HEK293 (cell line): ENCODE data around the gene S100A4.

Experiments used
- CTCF ChIP-seq: fragments of 450-650 bp; formaldehyde crosslinking; IDR thresholded peaks from 2 replicates; pipeline ENCODE4 v1.5.1; 2016; ENCODE audit warnings: missing biosample characterization, missing genetic modification characterization
- HOXA7 ChIP-seq: sonication (generic); formaldehyde crosslinking; IDR thresholded peaks from 2 replicates; pipeline ENCODE4 v1.8.1; 2022; ENCODE audit warnings: missing genetic modification reagents, borderline replicate concordance
- KLF1 ChIP-seq: fragments of 450-650 bp; formaldehyde crosslinking; IDR thresholded peaks from 2 replicates; pipeline ENCODE4 v1.5.1; 2016; ENCODE audit warnings: missing biosample characterization, missing genetic modification characterization
- ZNF239 ChIP-seq: fragments of 450-650 bp; formaldehyde crosslinking; IDR thresholded peaks from 2 replicates; pipeline ENCODE4 v1.5.1; 2016; ENCODE audit warnings: missing biosample characterization, missing genetic modification characterization
- ZNF677 ChIP-seq: fragments of 450-650 bp; IDR thresholded peaks from 2 replicates; pipeline ENCODE4 v1.5.0; 2018; ENCODE audit warnings: missing biosample characterization, mild to moderate bottlenecking, missing genetic modification characterization, moderate library complexity
- TF ChIP-seq, protein P1 (sequence below): fragments of 450-650 bp; formaldehyde crosslinking; IDR thresholded peaks from 2 replicates; pipeline ENCODE4 v1.5.1; 2016; ENCODE audit warnings: missing biosample characterization, missing genetic modification characterization

DNA sequence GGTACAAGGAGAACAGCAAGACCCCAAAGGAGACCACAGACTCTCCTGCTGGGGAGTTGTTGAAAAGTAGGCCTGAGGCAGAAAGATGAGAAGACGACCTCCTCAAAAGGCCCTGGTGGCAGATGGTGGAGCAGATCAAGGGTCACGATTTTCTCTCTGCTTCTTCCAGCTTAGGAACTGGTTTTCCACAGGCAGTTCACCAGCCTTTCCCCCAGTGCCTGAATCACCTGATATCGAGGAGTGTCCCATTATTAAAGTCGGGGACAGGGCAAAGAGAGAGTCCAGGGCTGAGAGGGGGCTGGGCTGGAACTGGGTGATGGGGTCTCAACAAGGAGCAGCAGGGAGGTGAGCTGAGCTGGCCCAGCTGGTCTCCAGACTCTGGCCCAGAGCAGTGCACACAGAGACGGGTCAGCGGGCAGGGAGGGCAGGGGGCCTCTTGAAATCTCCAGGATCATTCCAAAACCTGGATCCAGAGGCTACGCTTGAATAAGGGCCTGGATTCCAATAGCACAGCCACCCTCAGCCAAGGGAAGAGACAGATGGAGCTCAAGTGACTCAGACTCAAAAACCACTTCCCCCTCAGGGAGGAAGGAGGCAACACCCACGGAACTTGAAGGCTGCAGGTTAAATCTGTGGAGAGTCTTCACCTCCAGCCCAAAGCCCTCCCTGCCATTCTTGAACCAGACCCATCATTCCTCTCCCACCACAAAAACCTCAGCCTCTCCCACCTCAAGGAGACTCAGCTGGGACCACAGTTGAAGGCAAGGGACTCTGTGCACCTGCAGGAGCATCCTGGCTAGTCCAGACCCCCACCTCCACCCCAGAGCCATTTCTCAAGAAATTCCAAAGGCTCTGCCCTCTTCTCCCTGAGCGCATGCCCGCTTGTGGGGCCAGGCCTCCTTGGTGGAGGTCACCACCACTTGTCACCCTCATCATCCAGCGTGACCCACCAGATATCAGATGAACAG is 4.9 kb downstream of the S100A4 start, which contains the start of gene S100A5:
- TF ChIP-seq ZNF239 (tag by site-specific recombination) (no peak), HOXA7 (CRISPR knock-in tag) (no peak), KLF1 (tag by site-specific recombination) (no peak), ZNF677 (tag by site-specific recombination) (no peak), CTCF (tag by site-specific recombination) (no peak)
- TF ChIP-seq, protein P1, sequence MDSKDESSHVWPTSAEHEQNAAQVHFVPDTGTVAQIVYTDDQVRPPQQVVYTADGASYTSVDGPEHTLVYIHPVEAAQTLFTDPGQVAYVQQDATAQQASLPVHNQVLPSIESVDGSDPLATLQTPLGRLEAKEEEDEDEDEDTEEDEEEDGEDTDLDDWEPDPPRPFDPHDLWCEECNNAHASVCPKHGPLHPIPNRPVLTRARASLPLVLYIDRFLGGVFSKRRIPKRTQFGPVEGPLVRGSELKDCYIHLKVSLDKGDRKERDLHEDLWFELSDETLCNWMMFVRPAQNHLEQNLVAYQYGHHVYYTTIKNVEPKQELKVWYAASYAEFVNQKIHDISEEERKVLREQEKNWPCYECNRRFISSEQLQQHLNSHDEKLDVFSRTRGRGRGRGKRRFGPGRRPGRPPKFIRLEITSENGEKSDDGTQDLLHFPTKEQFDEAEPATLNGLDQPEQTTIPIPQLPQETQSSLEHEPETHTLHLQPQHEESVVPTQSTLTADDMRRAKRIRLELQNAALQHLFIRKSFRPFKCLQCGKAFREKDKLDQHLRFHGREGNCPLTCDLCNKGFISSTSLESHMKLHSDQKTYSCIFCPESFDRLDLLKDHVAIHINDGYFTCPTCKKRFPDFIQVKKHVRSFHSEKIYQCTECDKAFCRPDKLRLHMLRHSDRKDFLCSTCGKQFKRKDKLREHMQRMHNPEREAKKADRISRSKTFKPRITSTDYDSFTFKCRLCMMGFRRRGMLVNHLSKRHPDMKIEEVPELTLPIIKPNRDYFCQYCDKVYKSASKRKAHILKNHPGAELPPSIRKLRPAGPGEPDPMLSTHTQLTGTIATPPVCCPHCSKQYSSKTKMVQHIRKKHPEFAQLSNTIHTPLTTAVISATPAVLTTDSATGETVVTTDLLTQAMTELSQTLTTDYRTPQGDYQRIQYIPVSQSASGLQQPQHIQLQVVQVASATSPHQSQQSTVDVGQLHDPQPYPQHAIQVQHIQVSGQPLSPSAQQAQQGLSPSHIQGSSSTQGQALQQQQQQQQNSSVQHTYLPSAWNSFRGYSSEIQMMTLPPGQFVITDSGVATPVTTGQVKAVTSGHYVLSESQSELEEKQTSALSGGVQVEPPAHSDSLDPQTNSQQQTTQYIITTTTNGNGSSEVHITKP: no peak
